GM21619 (cell line): Measurements from ENCODE around the gene SYK.

Source experiments
- ATAC-seq: cut with Tn5 transposase; IDR thresholded peaks from one replicate; pipeline ENCODE4 v1.9.1; 2021; ENCODE audit not compliant: unreplicated experiment

Gene SYK

DNA sequence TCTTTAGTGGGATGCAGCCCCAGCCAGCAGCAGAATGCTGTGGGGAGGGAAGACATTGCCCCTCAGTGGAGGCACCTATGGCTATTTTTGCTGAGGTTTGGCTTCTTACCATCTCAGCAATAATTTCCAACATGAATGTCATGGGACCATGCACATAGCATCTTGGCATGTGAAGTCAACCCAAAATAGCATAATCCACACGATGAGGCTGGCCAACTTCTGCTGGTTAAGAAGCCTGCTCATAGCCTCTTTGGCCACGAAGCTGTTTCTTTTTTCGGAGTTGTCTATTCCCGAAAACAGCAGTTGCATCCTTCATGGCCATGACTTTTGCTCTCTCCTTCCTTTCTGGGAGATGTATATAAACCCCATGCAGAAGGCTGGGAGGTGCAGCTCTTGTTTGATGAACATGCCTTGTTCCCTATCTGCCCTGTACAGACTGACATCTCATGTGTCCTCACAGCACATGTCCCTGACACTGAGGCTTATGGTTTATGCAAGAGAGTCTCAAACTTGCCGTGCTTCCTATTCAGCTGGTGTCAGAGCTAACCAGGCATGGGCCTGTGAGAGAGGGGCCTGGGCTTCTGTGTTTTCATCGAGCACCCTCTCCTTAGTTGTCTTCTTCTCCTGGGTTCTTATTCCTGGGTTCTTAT lies 45.3 kb downstream of the SYK start:
- ATAC-seq = no peak

DNA sequence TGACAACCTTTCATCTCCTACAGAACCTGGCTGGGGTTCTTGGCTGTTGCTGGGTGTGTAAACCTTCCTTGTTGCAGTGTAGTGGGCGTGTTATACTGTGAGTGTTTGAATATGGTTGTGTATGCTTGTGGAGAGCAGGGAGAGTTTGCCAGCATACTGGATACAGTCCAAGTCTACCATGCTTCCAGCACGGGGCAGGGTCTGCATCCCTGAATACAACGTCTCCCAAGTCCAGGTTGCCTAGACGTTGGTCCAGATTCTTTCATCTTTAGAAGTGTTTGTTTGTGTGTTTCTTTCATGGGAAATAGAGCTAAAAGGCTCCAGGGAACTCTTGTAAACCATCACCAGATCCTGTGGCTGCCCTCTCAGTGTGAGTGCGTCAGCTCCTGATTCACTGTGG lies 46.4 kb downstream of the SYK start:
- ATAC-seq = no peak

DNA sequence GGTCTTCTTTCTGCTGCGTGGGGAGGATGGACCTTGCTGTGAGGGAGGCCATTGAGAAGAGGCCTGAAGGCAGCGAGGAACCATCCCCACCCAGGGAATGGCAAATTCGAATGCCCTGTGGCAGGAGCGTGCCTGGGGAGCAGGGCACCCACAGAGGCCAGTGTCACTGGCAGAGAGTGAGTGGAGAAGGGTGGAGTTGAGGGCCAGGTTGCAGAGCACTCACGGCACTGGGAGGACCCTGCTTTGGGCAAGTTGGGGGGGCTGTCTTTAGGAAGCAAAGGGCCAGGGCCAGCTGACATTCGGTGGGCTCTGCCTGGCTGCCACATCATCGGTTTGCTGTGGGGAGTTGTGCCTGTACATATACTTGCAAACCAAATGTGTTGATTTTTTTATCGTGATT lies 47.2 kb downstream of the SYK start:
- no peak for ATAC-seq

DNA sequence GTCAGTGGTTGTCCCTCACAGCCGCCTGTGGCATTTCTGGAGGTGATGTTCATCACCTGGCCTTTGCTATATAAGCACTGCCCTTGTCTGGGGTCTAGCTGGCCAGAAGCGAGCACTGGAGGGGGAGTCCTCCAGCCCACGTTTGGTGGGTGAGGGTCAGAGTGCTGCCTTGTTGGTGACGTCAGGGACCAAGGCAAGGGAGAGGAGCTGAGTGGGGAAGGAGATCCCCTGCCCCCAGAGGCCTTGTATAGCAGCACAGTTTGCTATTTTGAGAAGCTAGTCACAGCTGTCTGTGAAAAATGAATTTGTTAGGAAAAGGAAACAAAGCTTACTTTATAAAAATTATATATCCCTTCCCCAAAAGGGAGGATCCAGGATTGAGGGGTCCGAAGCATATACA lies 49.8 kb downstream of the SYK start:
- no peak for ATAC-seq

DNA sequence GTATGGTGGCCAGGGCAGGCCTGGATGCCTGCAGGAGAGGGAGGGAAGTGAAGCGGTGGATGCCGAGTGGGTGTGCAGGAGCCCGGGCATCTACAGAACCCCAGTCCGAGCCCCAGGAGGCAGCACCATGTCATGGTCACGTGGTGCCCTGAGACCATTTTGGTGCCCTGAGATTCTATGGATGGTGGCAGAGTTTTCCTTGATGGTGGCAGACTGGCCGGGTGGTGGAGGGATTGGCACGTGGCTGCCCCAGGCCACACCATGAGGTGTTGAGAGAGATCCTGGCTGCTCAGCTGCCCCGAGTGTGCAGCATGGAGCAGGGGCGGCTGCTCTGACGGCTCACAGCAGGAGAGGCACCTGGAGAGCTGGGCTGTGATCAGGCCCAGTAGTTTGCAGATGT lies 52.3 kb downstream of the SYK start:
- ATAC-seq = no peak

DNA sequence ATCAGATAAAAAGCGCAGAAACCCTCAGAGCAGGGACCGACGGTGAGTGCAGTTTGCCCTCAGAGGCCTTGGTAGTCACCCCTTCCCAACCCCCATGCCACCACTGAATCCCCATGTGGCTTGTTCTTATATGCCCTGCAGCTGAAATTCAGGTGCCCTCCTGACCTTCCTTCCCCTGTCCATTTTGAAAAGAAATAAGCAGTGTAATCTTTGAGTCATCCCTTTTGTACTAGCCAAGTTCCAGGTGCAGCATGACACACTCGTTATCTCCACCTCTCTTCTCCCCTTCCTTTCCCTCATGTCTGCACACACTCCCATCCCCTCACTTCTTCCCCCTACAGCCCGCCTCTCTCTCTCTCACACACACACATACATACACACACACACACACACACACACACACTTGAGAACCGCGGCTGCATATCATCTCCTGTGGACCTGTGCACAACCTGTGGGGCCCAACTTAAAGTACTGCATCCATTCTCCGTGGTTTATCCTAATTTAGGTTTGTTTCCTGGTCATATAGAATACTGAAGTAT lies 53.1 kb downstream of the SYK start:
- ATAC-seq = no peak

DNA sequence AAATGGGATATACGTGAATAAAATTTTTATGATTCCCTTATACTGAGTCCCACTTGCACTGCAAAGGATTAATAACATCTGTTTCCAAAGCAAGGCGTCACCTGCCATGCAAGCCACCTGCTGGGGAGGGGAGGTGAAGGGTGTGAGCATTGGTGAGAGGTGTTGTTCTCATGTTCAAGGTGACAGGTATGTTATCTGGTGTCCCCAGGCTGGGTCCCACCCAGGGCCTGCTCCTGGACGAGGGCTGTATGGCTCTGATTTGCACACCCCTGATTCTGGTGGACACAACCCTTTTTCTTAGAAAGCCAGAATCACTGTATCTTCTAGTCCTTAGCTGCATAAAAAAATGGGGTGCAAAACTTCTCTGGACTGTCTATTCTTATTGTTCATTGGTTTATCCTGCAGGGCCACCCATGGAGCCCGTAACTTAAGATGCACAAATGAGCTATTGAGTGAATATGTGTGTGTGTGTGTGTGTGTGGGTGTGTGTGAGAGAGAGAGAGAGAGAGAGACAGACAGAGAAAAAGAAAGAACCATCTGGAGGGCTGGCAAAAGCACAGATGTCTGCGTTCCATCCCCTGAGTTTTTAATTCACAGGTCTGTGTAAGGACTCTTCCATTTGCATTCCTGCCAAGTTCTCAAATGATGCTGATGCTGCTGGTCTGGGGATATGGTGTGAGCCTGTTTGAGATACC lies 53.7 kb downstream of the SYK start:
- no peak for ATAC-seq

DNA sequence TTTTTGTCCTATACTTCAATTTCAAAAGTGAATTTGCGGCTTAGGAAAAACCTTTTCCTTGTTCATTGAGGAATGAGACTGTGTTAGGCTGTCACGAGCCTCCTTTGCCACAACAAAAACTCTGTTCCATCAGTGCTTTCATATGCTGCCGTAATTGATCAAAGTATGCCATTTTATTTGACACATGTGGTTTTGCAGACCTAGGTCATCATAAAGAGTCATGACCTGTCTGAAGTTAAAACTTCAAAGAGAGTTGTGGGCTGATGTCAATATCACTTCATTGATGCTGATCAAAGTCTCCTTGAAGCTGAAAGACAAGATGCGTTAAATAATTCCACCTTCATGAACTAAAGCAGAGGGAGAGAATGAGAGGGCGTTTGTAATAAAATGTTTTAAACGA lies 55.5 kb downstream of the SYK start:
- no peak for ATAC-seq

DNA sequence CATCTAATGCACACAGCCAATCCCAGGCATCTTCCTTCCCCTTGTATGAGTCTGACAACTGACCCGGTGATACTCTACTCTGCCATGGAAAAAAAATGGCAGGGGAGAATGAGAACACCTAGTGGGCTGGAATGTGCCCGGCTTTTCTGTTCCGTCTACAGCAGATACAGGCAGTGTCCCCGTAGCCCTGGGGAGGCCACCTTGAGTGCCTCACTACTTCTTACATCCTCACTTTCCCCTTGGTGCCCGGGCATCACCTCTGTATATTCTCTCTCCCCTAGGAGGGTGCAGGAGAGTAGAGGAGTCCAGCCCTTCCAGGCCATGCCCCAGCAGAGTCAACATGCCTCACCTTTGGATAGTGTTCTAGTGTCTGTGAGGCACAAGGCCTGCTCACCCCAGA lies 56.2 kb downstream of the SYK start:
- no peak for ATAC-seq

DNA sequence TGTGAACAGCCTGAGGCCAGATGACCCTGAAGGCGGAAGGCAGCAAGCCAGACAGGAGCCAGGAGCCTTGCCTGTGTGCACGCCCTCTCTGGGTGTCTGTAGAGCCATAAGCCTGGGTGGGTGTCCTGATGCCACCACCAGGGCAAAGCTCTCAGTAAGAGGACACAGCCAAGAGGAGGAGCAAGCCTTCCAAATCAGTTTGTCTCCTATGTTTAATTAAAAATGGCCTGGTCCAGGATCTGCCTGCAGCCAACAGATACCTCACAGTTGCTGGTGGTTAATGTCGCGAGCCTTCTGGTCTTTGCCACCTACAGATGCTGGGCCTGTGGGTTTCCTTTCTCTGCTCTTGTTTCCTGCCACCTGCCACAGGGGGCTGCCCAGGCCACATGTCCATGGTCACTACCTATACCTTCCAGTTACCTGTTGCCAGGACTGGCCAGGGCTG lies 56.9 kb downstream of the SYK start:
- ATAC-seq = no peak

DNA sequence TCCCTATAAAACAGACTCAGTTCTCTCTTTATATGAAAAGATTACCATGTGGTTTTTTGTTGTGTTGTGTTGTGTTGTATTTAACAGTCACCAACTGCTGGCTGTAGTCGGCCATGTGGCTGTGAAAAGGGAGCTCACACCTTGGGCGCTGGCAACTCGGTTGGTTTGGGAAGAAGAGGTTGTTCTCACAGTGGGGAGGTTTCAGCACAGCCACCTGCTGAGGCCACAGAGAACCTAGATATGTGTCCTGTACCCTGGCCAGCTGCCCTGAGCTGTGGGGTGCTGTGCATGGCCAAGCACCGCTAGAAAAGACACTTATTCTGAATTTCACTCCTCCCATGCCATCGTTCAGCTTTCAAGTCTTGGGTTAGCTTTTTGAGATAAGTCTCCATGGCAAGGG lies 58.8 kb downstream of the SYK start:
- no peak for ATAC-seq

DNA sequence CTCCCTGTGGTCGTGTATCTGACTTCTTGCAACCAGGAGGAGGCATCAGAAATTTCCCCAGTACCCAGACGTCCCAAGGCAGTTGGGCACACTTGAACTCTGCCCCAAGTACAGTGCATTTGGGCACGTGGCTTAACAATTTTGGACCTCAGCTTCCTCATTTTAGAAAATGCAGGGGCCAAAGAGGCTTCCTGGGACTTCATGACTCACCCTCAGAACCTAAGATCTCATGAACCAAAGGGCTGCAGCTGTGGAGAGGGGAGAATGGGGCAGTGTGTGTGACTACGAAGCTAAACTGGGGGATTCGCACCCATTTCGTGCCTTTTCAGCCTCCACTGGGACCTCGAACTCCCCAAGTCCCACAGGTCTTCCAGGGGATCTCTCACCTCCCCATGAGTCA lies 59.2 kb downstream of the SYK start:
- no peak for ATAC-seq

DNA sequence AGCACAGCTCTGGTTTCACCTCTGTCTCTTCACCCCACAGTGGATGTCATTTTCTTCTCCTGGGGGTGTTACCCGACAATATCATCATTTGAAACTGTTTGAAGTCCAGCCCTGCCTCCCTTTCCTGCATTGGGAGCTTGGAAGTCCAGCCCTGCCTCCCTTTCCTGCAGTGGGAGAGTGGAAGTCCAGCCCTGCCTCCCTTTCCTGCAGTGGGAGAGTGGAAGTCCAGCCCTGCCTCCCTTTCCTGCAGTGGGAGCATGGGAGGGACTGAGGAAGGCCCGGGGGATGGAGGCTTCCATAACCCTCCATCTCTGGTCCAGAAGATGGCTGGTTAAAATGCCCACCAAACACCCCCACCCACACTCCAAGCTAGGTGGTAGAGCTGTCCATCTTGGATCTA lies 59.8 kb downstream of the SYK start:
- ATAC-seq = no peak

DNA sequence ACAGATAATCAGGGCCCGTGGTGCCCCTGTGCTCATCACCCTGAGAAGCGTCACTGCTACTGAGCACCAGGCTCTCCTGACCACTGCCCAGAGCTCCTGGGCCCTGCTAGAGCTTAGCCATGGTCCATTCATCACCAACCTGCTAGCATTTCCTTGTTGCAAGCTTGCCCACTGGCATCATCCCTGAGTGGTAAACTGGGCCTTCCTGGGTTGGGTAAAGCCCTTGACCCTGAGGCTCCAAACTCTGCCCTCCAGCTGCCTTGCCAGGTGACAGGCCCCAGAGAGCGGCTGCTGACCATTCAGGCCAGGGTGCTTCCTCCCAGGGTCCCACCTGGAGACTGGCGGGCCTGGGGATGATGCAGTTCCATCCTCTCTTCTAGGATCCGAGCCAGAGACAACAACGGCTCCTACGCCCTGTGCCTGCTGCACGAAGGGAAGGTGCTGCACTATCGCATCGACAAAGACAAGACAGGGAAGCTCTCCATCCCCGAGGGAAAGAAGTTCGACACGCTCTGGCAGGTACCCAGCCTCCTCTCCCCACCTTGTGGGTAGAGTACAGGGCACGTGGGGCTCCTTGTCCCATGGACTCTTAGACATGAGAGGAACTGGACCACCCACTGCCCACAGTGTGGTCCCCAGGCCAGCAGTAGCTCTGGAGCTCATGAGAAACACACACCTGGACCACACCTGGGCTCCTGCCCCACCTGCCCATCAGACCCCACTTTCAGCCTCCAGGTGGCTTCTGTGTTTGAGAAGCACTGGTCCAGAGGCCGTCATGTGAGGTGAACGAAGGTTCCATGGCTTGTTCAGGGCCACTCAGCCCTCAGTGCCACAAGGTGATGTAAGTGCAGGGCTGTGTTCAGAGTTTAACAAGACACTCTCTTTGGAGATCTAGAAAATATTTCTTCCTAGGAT lies 60.5 kb downstream of the SYK start:
- no peak for ATAC-seq

DNA sequence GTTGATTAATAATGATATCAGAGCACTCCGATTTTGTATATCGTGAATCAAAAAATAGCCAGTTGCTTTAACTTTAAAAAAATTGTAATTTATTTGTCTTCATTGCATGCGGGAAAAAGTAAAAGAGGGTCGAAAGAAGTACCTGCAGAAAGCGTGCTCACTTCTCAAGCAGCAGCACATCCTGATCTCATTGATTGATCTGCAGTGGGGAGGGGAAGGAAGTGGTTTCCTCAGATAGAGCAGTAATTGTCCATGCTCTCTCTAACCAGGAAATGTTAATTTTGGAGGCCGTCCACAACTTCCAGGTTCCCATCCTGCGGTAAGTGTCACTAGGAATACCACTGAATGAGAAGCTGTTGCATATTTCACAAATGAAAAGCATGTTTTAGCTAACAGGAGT lies 63.2 kb downstream of the SYK start:
- ATAC-seq = no peak

DNA sequence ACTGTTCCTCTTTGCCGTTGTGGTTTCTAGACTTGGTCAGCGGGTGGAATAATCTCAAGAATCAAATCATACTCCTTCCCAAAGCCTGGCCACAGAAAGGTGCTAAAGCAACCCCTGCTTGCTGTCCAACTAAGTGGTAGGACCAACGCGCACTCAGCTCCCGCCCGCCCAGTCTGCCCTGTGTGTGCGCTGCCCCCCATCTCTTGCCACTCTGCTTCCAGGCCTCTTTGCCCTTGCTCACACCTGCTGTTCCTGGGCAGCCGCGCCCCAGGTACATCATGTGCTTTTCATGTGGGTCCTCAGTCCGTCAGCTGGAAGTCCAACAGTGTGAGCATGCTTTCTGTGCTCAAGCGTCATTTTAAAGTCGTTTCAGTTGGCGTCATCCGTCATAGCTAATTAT lies 65.5 kb downstream of the SYK start:
- no peak for ATAC-seq

DNA sequence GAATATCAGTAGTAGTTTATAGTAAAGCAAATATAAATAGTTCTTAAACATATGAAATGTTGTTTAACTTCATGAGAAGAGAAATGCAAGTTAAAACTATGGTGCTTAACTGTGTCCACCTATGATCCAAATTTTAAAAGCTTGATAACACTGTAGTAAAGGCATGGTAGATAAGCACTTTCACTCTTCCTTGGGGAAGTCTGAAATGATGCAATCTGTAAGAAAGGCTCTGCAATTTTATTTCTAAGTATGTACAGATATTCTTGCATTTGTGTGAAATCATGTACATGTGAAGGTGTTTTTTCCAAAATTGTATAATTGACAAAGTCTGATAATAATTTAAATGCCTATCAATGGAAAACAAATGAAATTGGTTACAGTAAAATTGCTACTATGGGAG lies 66.9 kb downstream of the SYK start:
- no peak for ATAC-seq

DNA sequence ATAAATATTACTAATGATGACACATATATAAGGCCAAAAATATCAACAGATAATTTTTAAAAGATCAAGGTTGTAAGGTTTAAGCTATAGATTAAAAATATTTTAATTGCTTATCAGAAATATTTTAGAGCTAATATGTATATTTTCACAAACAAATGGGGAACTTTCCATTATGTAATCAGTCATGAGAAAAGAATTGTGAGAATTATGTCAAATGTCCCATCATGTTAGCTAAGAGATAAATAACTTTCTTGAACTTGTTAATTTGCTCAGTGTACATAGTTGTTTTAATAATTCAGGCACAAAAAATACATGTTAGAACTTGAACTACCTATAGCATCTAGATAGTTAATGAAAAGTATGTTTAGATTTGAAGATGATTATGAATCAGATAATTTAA lies 67.7 kb downstream of the SYK start:
- no peak for ATAC-seq

DNA sequence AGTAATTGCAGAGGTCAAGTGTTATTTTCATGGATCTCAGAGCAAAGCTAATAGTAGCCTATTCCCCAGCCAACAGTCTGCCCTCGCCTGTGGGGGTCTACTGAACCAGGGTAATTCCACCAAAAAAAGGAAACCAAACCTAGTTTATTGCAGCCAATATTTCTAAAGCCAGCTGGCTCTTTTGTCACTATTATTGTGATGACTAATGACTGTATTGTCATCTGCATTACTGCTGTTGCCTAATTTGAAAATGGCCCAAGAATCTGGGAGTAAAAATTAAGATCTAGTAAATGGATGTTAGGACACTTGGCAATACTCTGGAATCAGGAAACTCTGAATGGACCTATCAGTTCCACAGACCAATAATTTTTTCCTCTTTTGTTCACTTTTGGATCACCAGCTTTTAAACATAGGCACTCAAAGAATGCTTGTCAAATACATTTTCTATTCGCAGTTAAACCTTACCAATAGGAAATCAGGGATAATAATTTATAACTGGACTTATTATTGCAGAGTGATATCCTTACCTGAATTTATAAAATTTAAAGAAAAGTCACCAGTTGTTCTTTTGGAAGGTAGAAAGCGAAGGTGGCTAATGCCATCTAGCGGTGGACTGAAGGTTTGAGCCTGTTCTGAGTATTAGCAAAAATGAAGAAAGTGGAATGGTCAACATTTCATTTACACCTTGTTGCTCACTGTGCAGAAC lies 69.2 kb downstream of the SYK start:
- ATAC-seq = no peak

DNA sequence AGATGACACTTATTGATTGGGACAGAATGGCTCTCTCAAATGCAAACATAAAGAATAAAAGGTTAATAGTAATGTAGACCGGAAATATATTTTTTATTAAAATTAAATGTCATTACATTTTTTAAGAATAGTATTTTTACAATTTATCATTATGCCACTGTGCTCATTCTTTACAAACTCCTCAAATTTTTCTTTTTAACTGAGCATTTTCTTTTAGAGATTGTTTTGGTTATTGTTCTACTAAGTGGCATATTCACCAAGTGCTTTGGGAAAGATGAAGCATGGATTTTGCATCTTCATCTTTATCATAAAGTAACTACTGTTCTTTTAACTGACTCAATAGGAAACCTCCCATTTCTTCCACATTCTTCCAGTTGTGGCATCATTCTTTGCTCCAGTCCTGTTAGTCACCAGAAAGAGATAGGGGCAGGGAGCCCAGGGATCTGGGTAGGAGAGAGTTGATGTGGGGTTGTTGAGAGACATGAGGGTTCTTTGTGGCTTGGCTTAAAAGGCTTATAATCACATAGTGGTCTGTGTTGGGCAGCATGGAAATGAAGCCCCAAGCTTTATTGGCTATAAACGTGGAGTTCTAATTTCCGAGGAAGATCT lies 69.8 kb downstream of the SYK start:
- no peak for ATAC-seq

DNA sequence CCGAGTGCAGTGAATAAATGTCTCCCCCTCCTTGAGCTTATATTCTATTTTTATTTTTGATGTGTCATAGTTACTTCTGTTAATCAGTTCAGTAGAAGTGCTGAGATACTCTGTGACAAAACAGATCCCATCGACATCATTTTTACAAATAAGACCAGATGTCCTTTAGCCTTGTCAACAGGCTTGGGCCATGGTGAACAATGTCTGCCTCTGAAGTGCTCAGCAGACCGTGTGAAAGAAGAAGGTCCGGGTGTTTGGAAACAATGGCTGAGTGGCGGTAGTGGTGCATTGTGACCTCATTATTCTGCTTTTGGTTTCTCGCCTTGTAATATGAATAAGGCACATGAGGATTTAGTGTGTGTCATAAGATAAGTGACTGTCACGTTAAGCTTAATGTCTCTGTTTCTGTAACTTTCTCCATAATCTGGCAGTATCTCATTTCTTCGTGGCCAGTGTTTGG lies 71.2 kb downstream of the SYK start:
- no peak for ATAC-seq
